ENCODE data around the gene CIRBP. TPM values are rescaled to one million over a fixed set of nuclear protein-coding genes. Genes with fewer than 3 reads are reported as not detected.

The CIRBP gene
- total and polyA plus RNA-seq, 9 donors = 602 to 1,254 (median 855) TPM

- peaks cover 7% of the 10 kb centered on the region for H3K27me3 ChIP-seq
- H3K9me3 ChIP-seq = no peaks in the 10 kb centered on the region
- no peak overlapping the region for H3K4me3 ChIP-seq
- H3K27ac ChIP-seq = no peak overlapping the region
- no peak for TF ChIP-seq POLR2A (IDR thresholded peaks at IDR 0.05)
- TF ChIP-seq EP300 (IDR thresholded peaks at IDR 0.05) = no peak
- TF ChIP-seq CTCF (IDR thresholded peaks at IDR 0.05) = no peak
- intact Hi-C loops (cut with DNase I) = no loop called here
- H3K4me1 ChIP-seq (ENCODE audit: insufficient read depth) = no peaks in the 10 kb centered on the region
- WGBS, 3 donors = 68 to 77% (median 69%) methylated on average over 24 of the region's 24 CpGs
- no peaks in the 10 kb centered on the region for H3K36me3 ChIP-seq
- no peak for DNase-seq
Measured at GRCh38 chr19:1296575-1297271, 27.6 kb downstream of the CIRBP start.

- no peaks in the 10 kb centered on the region for H3K36me3 ChIP-seq
- H3K4me1 ChIP-seq (ENCODE audit: insufficient read depth) = no peaks in the 10 kb centered on the region
- no peak overlapping the region for H3K27ac ChIP-seq
- TF ChIP-seq POLR2A (IDR thresholded peaks at IDR 0.05) (no peak), CTCF (IDR thresholded peaks at IDR 0.05) (no peak), EP300 (IDR thresholded peaks at IDR 0.05) (no peak)
- H3K27me3 ChIP-seq = peaks cover 3% of the 10 kb centered on the region
- H3K4me3 ChIP-seq = no peak overlapping the region
- no peaks in the 10 kb centered on the region for H3K9me3 ChIP-seq
- intact Hi-C loops (cut with DNase I) = no loop called here
- no peak for DNase-seq
- 83 to 87% (median 85%) methylated on average over 8 of the region's 8 CpGs for WGBS, 3 donors
Measured at GRCh38 chr19:1298235-1298634, 29.1 kb downstream of the CIRBP start.

GRCh38 chr19:1299801-1300200 is 30.7 kb downstream of the CIRBP start:
- 62 to 74% (median 69%) methylated on average over 28 to 34 of the region's 34 CpGs for WGBS, 3 donors
- intact Hi-C loops (cut with DNase I) = no loop called here
- Histone ChIP-seq H3K27me3 (peaks cover 3% of the 10 kb centered on the region), H3K36me3 (no peaks in the 10 kb centered on the region), H3K4me1 (ENCODE audit: insufficient read depth) (no peaks in the 10 kb centered on the region), H3K4me3 (no peak overlapping the region), H3K9me3 (no peaks in the 10 kb centered on the region), H3K27ac (no peak overlapping the region)
- no peak for DNase-seq
- TF ChIP-seq POLR2A (IDR thresholded peaks at IDR 0.05) (no peak), CTCF (IDR thresholded peaks at IDR 0.05) (no peak), EP300 (IDR thresholded peaks at IDR 0.05) (no peak)

- H3K4me3 ChIP-seq = no peak overlapping the region
- intact Hi-C loops (cut with DNase I) = no loop called here
- WGBS, 3 donors = 72 to 78% (median 73%) methylated on average over 35 of the region's 35 CpGs
- H3K9me3 ChIP-seq = no peaks in the 10 kb centered on the region
- no peak for DNase-seq
- no peaks in the 10 kb centered on the region for H3K27me3 ChIP-seq
- H3K36me3 ChIP-seq = no peaks in the 10 kb centered on the region
- no peaks in the 10 kb centered on the region for H3K4me1 ChIP-seq (ENCODE audit: insufficient read depth)
- no peak overlapping the region for H3K27ac ChIP-seq
- no peak for TF ChIP-seq EP300 (IDR thresholded peaks at IDR 0.05)
- TF ChIP-seq POLR2A (IDR thresholded peaks at IDR 0.05) = no peak
- TF ChIP-seq CTCF (IDR thresholded peaks at IDR 0.05) = no peak
Measured at GRCh38 chr19:1300744-1301490, 31.8 kb downstream of the CIRBP start.
